Naive B cell (primary cell): ENCODE data around the gene CIAO2B. TPM values are rescaled to one million over a fixed set of nuclear protein-coding genes. Genes with fewer than 3 reads are reported as not detected.
A peak's percentile ranks its signal among the peaks of the same experiment; 100 is the strongest.

Experiments
- ATAC-seq, 2 donors: fragments of 150-1000 bp; cut with Tn5 transposase; 2 replicates each; pipeline ENCODE4 v1.10.0; 2021; ENCODE audit warnings: low read depth in 2 of 2, mild to moderate bottlenecking in 2 of 2, moderate library complexity in 2 of 2
- DNase-seq: peaks from one replicate; pipeline ENCODE4 v3.0.0; 2022
- H3K27ac Mint-ChIP-seq, 6 donors: one replicate each; pipeline ENCODE4 v1.8.0; 2020 to 2022; ENCODE audit warnings: mild to moderate bottlenecking in 6 of 6, mixed read lengths in 6 of 6, moderate library complexity in 5 of 6, inconsistent platforms in 2 of 6
- H3K27me3 Mint-ChIP-seq, 3 donors: one replicate each; pipeline ENCODE4 v1.8.0; 2021 to 2022; ENCODE audit warnings: mixed read lengths in 3 of 3, mild to moderate bottlenecking in 1 of 3
- H3K36me3 Mint-ChIP-seq, 2 donors: one replicate each; pipeline ENCODE4 v1.8.0; 2020 to 2022; ENCODE audit warnings: mixed read lengths in 2 of 2, inconsistent platforms in 1 of 2, mild to moderate bottlenecking in 1 of 2
- H3K4me1 Mint-ChIP-seq, 3 donors: one replicate each; pipeline ENCODE4 v1.8.0; 2020 to 2022; ENCODE audit warnings: mixed read lengths in 3 of 3, inconsistent platforms in 1 of 3, mild to moderate bottlenecking in 1 of 3, moderate library complexity in 1 of 3
- H3K4me3 Mint-ChIP-seq, 8 donors: one replicate each; pipeline ENCODE4 v1.8.0; 2020 to 2022; ENCODE audit warnings: mild to moderate bottlenecking in 8 of 8, mixed read lengths in 8 of 8, moderate library complexity in 8 of 8, inconsistent platforms in 2 of 8
- H3K9me3 Mint-ChIP-seq, 7 donors: one replicate each; pipeline ENCODE4 v1.8.0; 2020 to 2022; ENCODE audit warnings: mixed read lengths in 7 of 7, mild to moderate bottlenecking in 5 of 7, inconsistent platforms in 2 of 7, moderate library complexity in 1 of 7
- polyA plus RNA-seq, 6 donors: library from polyadenylated mRNA; unstranded; fragments of 300-500 nt; fragmentation: Illumina TruSeq; gene quantifications; one replicate each; pipeline ENCODE4 v1.2.3, GENCODE V29; 2021; ENCODE audit warnings: low read depth in 6 of 6

Gene CIAO2B
- polyA plus RNA-seq, 6 donors from 2014 or later: 69.0 to 114 (median 100) TPM

DNA sequence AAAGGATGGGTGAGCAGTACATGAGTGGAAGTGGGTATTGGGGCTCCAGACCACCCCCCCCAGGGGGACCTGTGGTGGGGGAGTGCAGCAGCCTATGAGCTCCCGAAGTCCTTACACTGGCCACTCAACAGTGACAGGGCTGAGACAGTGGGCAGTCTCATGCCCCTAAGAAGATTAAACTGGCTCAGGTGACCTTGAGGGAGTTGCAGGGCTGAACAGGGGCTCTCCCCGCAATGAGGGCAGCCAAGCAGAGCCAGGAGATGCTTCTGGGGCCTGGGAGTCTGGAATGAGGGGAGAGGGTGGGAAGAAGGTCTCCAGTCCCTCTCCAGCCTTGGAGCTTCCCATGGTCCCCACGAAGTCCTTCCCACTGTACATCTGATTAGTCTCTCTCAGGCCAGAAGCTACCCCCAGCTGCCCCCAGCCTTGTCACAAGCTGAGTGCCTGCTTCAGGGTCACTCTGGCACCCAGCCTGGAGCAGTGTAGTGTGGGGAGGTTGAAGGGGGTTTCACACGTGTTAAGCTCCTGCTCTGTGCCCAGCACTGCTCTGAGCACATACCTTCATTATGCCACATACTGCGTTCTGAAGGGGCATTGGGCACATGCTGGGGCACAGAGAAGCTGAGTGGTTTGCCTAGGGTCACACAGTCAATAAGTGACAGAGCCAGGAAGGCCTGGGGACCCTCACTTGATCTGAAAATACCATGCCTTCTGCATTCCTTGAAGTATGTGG, 14.5 kb downstream of the CIAO2B start:
- Mint-ChIP-seq H3K4me3 (no peak overlapping the region), H3K4me1 (peaks cover 0 to 6% (median 0%) of the 10 kb centered on the region in 3 donors), H3K27ac (peak overlapping the region in 1 of 6 donors; percentile 59), H3K36me3 (no peaks in the 10 kb centered on the region), H3K27me3 (peaks cover 17 to 61% (median 38%) of the 10 kb centered on the region in 3 donors), H3K9me3 (no peaks in the 10 kb centered on the region)
- no peak for DNase-seq
- ATAC-seq: no peak

- H3K4me3 Mint-ChIP-seq: peak within 1 kb of the TSS in 2 of 8 donors; percentile 35 to 72
- H3K36me3 Mint-ChIP-seq: no peaks in the 10 kb centered on the region
- no peak for ATAC-seq
- peaks cover 12 to 59% (median 41%) of the 10 kb centered on the region in 3 donors for H3K27me3 Mint-ChIP-seq
- H3K9me3 Mint-ChIP-seq: no peaks in the 10 kb centered on the region
- DNase-seq: no peak
- H3K4me1 Mint-ChIP-seq: peaks cover 0 to 4% (median 0%) of the 10 kb centered on the region in 3 donors
- peak within 1 kb of the TSS in 1 of 6 donors; percentile 78 for H3K27ac Mint-ChIP-seq
These were observed 15.2 kb downstream of the CIAO2B start, which contains the start of gene CDH16 for GRCh38 chr16:66918803-66919568. Gene CDH16, minus strand, starts transcription at chr16:66918885. Its CDS starts 820 bp downstream, at chr16:66918065.

DNA sequence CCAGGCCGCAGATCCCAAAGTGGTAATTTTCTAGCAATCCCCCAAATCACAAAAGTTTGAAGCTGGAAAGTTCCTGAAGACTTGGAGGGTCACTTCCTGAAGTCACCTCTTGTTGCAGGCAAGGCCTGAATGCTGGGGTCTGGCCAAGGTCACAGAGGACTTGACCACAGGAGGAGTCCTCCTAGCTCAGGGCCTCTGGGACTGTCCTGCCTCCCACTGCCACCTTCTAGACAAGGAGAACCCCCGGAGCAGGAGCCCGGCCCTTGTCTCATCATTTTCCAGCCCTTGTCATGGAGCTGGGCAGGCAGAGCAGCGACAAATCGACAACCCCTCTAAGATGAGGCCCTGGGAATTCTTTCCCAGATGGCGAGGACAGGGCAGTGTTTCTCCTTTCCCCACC, 15.8 kb downstream of the CIAO2B start:
- H3K4me3 Mint-ChIP-seq: peak overlapping the region in 1 of 8 donors; percentile 35
- peaks cover 0 to 2% (median 0%) of the 10 kb centered on the region in 3 donors for H3K4me1 Mint-ChIP-seq
- ATAC-seq: no peak
- no peaks in the 10 kb centered on the region for H3K9me3 Mint-ChIP-seq
- peaks cover 5 to 59% (median 40%) of the 10 kb centered on the region in 3 donors for H3K27me3 Mint-ChIP-seq
- H3K27ac Mint-ChIP-seq: peak overlapping the region in 1 of 6 donors; percentile 78
- no peak for DNase-seq
- no peaks in the 10 kb centered on the region for H3K36me3 Mint-ChIP-seq

- H3K9me3 Mint-ChIP-seq: no peaks in the 10 kb centered on the region
- ATAC-seq (no peak), DNase-seq (no peak)
- no peaks in the 10 kb centered on the region for H3K4me1 Mint-ChIP-seq
- no peak overlapping the region for H3K4me3 Mint-ChIP-seq
- peaks cover 4 to 55% (median 35%) of the 10 kb centered on the region in 3 donors for H3K27me3 Mint-ChIP-seq
- H3K27ac Mint-ChIP-seq: no peak overlapping the region
- no peaks in the 10 kb centered on the region for H3K36me3 Mint-ChIP-seq
These were observed 16.5 kb downstream of the CIAO2B start for GRCh38 chr16:66917741-66918140.

- Mint-ChIP-seq H3K9me3 (no peaks in the 10 kb centered on the region), H3K4me3 (no peak overlapping the region), H3K27ac (no peak overlapping the region), H3K4me1 (no peaks in the 10 kb centered on the region), H3K36me3 (no peaks in the 10 kb centered on the region), H3K27me3 (peaks cover 4 to 60% (median 33%) of the 10 kb centered on the region in 3 donors)
- ATAC-seq: no peak
- DNase-seq: no peak
These were observed 17.7 kb downstream of the CIAO2B start for GRCh38 chr16:66916518-66916917.

DNA sequence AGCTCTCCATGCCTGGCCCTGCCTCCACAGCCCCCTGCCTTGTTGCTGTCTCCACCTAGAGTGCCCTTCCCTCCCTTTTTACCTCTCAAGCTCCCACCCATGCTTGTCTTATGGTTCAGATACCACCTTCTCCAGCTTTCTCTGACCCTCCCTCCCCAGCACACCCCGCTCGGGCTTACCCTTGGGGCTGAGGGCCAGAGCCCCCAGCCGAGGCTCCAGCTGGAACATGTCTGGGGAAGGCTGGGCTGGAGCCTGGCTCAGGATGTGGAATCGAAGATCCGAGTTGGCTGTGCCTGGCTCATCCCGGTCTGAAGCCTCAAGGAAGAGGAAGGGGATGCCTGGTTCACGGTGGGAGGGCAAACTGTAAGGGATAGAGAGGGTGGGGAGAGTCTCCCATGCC, 19.2 kb downstream of the CIAO2B start:
- Mint-ChIP-seq H3K4me3 (peak overlapping the region in 1 of 8 donors; percentile 66), H3K27ac (no peak overlapping the region), H3K4me1 (no peaks in the 10 kb centered on the region), H3K27me3 (peaks cover 4 to 51% (median 26%) of the 10 kb centered on the region in 3 donors), H3K9me3 (no peaks in the 10 kb centered on the region), H3K36me3 (no peaks in the 10 kb centered on the region)
- ATAC-seq (no peak), DNase-seq (no peak)

DNA sequence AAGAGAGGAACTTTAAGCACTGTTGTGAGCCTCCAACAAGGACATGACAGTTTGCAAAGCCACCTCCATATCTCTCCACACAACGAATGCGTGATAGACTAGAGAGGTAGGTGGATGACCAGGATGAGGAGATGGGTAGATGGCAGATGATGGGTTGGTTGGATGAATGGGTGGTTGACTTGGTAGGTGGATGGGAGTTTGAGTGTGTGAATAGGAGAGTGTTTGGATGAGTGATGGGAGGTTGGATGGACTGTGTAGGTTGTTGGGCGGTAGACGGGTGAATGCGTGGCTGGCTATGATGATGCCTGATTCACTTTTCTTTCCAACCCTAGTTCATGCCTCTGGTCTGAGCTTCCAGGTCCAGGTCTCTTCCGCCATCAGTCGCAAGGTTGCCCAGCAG, 19.7 kb downstream of the CIAO2B start:
- no peaks in the 10 kb centered on the region for H3K36me3 Mint-ChIP-seq
- no peaks in the 10 kb centered on the region for H3K4me1 Mint-ChIP-seq
- H3K27ac Mint-ChIP-seq: no peak overlapping the region
- DNase-seq (no peak), ATAC-seq (no peak)
- peaks cover 4 to 46% (median 25%) of the 10 kb centered on the region in 3 donors for H3K27me3 Mint-ChIP-seq
- no peak overlapping the region for H3K4me3 Mint-ChIP-seq
- H3K9me3 Mint-ChIP-seq: no peaks in the 10 kb centered on the region

DNA sequence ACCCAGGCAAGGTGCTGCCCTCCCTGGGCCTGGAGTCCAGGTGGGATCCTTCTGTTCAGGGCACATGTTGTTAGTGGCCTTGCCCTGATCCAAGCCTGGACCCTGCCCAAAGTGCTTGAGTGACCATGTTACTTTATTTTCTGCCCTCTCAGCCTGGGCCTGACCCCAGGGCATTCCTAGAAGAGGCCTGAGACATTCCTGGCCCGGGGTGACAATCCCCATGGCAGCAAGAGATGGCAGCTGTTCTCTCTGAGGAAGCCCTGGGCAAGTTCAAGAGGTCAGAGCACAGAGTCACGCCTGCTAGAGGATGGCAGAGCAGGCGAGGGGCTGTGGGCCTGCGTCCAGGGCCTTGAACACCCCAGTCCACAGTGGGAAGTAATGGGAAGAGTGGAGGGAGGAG, 20.5 kb downstream of the CIAO2B start:
- Mint-ChIP-seq H3K4me1 (no peaks in the 10 kb centered on the region), H3K36me3 (no peaks in the 10 kb centered on the region), H3K27me3 (peaks cover 0 to 41% (median 20%) of the 10 kb centered on the region in 3 donors), H3K27ac (no peak overlapping the region), H3K9me3 (no peaks in the 10 kb centered on the region), H3K4me3 (peak overlapping the region in 1 of 8 donors; percentile 21)
- no peak for ATAC-seq
- DNase-seq: no peak

- H3K27me3 Mint-ChIP-seq: peaks cover 0 to 46% (median 27%) of the 10 kb centered on the region in 3 donors
- H3K4me3 Mint-ChIP-seq: no peak overlapping the region
- H3K9me3 Mint-ChIP-seq: no peaks in the 10 kb centered on the region
- ATAC-seq: no peak
- no peaks in the 10 kb centered on the region for H3K36me3 Mint-ChIP-seq
- no peak for DNase-seq
- no peaks in the 10 kb centered on the region for H3K4me1 Mint-ChIP-seq
- H3K27ac Mint-ChIP-seq: no peak overlapping the region
These were observed 21.1 kb downstream of the CIAO2B start for GRCh38 chr16:66913081-66913480.

GRCh38 chr16:66911801-66912200, 22.4 kb downstream of the CIAO2B start:
- H3K27ac Mint-ChIP-seq: peak overlapping the region in 1 of 6 donors; percentile 39
- H3K36me3 Mint-ChIP-seq: no peaks in the 10 kb centered on the region
- ATAC-seq (no peak), DNase-seq (no peak)
- H3K4me1 Mint-ChIP-seq: no peaks in the 10 kb centered on the region
- no peak overlapping the region for H3K4me3 Mint-ChIP-seq
- H3K27me3 Mint-ChIP-seq: peaks cover 0 to 46% (median 28%) of the 10 kb centered on the region in 3 donors
- no peaks in the 10 kb centered on the region for H3K9me3 Mint-ChIP-seq

DNA sequence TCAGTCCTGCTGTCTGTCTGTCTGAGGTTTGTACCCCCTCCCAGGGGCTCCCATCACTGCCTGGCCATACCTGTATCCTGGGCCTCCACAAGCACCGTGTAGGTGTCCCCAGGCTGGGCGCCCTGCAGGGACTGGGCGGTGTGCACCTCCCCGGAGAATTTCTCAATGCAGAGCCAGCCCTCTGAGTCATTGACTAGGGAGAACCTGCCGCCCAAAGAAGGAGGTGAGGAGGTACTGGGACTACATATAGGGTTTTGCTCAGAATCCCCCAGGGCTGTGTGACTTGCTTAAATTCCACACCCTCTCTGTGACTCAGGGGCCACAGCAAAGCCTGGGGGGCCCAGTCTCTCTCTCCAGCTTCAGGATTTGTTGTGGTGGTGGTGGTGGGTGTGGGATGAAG, 23.1 kb downstream of the CIAO2B start:
- Mint-ChIP-seq H3K9me3 (peaks cover 0 to 1% (median 0%) of the 10 kb centered on the region in 7 donors), H3K27me3 (peaks cover 0 to 39% (median 28%) of the 10 kb centered on the region in 3 donors), H3K27ac (no peak overlapping the region), H3K4me3 (no peak overlapping the region), H3K4me1 (peaks cover 0 to 3% (median 0%) of the 10 kb centered on the region in 3 donors), H3K36me3 (no peaks in the 10 kb centered on the region)
- ATAC-seq (no peak), DNase-seq (no peak)

DNA sequence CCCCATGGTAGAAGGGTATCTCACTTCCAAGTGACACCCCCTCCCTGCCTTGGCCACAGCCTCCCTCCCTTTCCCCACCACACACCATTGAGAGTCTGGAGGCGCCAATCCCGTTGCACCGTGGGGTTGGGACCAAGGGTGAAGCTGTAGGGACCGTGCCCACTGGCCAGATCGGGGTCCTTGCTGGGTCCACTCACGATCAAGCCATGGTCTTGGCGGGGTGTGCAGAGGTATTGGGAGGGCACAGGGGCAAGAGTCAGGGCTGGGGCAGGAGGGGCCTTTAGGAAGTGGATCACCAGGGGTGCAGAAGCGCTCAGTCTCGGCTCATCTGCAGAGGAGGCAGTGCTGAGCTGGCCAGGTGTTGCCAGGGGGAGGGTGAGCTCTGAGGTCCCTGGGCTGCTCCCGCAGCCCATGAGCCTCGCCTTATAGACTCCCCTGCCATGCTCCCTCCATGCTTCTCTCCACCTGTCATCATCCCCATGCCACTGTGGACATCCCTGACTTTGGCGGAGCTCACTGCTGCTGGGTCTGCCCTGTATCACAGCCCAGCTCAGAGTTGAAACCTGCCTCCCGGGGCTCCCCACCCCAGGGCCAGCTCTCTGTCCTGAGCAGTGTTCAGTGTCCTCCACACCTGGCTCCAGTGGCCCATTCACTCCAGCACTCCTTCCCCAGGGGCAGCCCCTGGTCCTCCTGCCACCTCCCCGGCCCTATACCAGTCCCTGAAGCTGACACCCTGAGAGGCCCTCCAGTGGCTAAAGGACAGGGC, 23.8 kb downstream of the CIAO2B start:
- H3K4me3 Mint-ChIP-seq: no peak overlapping the region
- H3K4me1 Mint-ChIP-seq: peaks cover 0 to 6% (median 0%) of the 10 kb centered on the region in 3 donors
- H3K27me3 Mint-ChIP-seq: peaks cover 0 to 35% (median 28%) of the 10 kb centered on the region in 3 donors
- ATAC-seq (no peak), DNase-seq (no peak)
- no peak overlapping the region for H3K27ac Mint-ChIP-seq
- H3K36me3 Mint-ChIP-seq: no peaks in the 10 kb centered on the region
- peaks cover 0 to 1% (median 0%) of the 10 kb centered on the region in 7 donors for H3K9me3 Mint-ChIP-seq
